ENCODE data around the gene ANKRD11. TPM values are rescaled to one million over a fixed set of nuclear protein-coding genes. Genes with fewer than 3 reads are reported as not detected.
A peak's percentile ranks its signal among the peaks of the same experiment; 100 is the strongest.
"Not testable (repeated sequence)": the region's sequence is repeated elsewhere in the genome, so short reads cannot be mapped to it uniquely, and the experiment has no call there.

Gene ANKRD11
- total and polyA plus RNA-seq, 8 donors, result 43.9 to 74.0 (median 46.2) TPM

DNA sequence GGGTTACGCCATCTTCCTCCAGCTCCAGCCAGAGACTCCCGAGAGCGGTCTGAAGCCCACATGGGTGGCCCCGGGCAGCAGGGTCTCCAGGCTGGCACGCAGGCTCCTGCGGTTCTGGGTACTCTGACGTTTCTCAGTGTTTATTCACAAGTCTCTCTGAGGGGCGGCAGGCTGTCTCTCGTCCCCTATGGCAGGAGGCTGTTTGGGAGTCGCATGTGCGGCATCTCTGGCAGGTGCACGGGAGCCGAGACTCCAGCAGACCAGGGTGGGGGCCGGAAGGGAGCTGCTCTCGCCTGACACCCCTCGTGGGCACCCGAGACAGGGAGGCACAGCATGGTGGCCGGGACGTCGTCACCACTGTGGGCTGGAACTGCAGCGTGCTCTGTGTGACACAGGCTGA, 224.7 kb downstream of the ANKRD11 start:
- Histone ChIP-seq H3K4me1 (no peaks in the 10 kb centered on the region), H3K9me3 (no peaks in the 10 kb centered on the region), H3K4me3 (no peak overlapping the region), H3K36me3 (peaks cover 3 to 26% (median 8%) of the 10 kb centered on the region in 3 donors), H3K27ac (no peak overlapping the region), H3K27me3 (no peaks in the 10 kb centered on the region)
- 92 to 95% methylated on average over 21 of the region's 21 CpGs for WGBS, 2 donors
- intact Hi-C loops (cut with DNase I), result no loop called here
- ATAC-seq (no peak), FAIRE-seq (no peak), DNase-seq (peak in 1 of 6 donors; percentile 45)
- no peak for TF ChIP-seq CTCF (IDR thresholded peaks at IDR 0.05)

DNA sequence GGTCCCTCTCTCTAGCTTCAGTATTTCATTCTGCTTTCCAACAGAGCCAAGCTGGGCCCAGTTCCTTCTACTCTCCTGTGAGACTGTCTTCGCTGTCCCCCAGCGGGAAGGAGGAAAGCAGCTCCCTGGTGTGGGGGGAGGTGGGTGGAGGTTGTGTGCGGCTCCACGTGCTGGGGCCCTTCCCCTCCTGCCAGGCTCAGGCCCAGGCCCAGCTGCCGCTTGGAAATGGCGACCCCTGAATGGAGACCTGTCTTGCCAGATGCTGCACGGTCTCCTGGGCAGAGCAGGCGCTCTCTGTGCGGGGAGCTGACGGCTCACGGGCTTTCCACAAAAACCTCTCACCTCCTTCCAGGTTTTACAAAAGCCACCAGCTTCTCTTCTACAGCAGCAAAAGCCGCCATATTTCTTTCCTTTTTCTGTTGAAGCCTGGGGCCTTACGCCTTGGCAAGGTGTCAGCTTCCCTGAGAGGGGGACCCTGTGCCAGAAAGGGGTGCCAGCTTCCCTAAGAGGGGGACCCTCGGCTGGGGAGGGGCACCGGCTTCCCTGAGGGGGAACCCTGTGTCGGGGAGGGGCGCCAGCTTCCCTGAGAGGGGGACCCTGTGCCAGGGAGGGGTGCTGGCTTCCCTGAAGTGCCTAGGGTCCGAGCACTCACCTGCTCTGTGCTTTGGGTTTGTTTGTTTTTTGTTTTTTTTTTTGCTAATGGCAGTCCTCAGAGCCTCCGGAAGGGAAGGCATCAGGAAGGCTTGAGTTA, 225.4 kb downstream of the ANKRD11 start:
- WGBS, 2 donors, result 92 to 93% methylated on average over 19 of the region's 19 CpGs
- Histone ChIP-seq H3K4me3 (no peak overlapping the region), H3K27ac (no peak overlapping the region), H3K27me3 (no peaks in the 10 kb centered on the region), H3K4me1 (no peaks in the 10 kb centered on the region), H3K36me3 (peaks cover 0 to 19% (median 2%) of the 10 kb centered on the region in 3 donors), H3K9me3 (no peaks in the 10 kb centered on the region)
- no peak for FAIRE-seq
- peak in 1 of 6 donors; percentile 51 for DNase-seq
- no peak for TF ChIP-seq CTCF (IDR thresholded peaks at IDR 0.05)
- intact Hi-C loops (cut with DNase I), result no loop called here
- no peak for ATAC-seq

DNA sequence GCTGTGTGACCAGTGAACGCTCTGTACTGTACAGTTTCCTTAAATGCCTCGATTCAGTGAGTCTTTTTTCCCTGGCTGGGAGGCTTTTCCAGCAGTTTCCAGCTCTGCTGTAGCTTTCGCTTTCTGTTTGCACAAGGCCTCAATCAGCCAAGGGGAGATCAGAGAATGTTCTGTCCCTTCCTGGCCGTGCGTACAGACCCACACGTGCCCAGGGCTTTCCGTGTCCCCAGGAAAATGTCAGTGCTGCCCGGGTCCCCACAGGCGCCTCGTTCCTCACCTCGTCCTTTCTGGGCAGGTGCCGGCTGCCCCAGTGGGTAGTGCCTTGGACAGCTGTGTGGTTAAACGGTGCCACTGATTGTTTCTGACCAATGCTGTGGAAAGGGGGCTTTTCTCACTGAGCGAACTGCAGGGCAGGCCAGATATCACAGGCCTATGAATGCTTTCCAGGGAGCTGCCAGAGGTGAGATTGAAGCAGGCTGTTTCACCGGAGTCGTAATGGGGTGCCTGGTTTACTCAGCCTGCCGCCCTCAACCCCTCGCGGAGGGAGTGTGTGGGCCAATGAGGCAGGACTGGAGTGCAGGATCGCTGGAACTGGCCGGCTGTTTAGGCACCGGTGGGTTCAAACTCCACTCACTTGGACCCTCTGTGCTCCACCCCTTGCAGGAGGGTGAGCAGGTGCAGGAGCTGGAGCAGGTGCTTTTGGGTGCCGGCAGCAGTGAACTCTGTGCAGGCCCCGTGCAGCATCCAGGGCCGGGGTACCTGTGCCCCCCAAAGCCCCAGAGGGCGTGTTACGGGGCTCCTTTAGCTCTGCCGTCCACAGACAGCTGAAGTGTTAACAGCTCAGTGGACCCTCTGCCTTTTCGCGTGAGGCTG, 228.4 kb downstream of the ANKRD11 start:
- no peaks in the 10 kb centered on the region for H3K4me1 ChIP-seq
- FAIRE-seq (no peak), ATAC-seq (peak in 3 of 4 donors; percentile 42 to 54 (median 45)), DNase-seq (no peak)
- TF ChIP-seq CTCF (IDR thresholded peaks at IDR 0.05), result no peak
- WGBS, 2 donors, result 83 to 84% methylated on average over 30 of the region's 30 CpGs
- H3K27ac ChIP-seq, result no peak overlapping the region
- H3K4me3 ChIP-seq, result no peak overlapping the region
- peaks cover 0 to 2% (median 0%) of the 10 kb centered on the region in 3 donors for H3K36me3 ChIP-seq
- H3K27me3 ChIP-seq, result no peaks in the 10 kb centered on the region
- intact Hi-C loops (cut with DNase I), result no loop called here
- H3K9me3 ChIP-seq, result no peaks in the 10 kb centered on the region

DNA sequence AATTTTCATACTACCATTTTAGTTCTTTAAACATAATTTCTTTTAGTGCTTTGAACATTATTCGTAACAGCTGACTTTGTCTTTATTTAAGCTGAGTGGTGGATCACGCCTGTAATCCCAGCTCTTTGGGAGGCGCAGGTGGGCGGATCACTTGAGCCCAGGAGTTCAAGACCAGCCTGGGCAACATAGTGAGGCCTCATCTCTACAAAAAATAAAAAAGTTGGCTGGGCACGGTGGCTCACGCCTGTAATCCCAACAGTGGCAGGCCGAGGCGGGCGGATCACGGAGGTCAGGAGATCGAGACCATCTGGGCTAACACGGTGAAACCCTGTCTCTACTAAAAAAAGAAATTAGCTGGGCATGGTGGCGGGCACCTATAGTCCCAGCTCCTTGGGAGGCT, 230.5 kb downstream of the ANKRD11 start:
- FAIRE-seq; H3K27me3 ChIP-seq; ATAC-seq; DNase-seq; H3K4me3 ChIP-seq; H3K27ac ChIP-seq; H3K9me3 ChIP-seq; H3K4me1 ChIP-seq; H3K36me3 ChIP-seq; intact Hi-C loops (cut with DNase I): not testable (repeated sequence)
- 95% methylated on average over 13 of the region's 13 CpGs for WGBS, 2 donors

DNA sequence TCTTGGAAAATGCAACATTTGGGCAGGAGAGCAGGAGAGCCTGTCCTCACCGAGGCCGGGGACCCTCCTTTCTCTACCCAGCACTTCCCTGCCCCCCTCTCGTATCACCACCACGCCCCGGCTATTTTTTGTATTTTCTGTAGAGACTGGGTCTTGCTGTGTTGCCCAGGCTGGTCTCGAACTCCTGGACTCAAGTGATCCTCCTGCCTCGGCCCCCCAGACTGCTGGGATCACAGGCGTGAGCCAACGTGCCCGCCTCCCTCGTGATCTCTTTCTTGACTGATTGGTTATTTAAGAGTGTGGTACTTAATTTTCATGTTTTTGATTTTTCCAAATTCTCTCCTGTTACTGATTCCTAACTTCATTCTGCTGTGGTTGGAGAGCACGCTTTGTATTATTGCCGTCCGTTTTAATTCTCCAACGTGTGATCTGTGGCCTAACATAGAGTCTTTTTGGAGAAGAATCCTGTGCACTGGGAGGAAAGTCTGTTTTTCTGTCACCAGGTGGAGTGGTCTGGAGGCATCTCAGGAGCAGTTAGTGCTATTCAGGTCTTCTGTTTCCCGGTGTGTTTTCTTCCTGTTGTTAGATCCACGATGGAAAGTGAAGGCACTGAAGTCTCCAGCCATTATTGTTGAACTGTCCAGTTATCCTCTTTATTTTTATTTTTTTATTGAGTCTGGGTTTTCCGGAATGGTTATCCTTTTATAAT, 232.4 kb downstream of the ANKRD11 start:
- DNase-seq (no peak), ATAC-seq (no peak), FAIRE-seq (no peak)
- Histone ChIP-seq H3K27me3 (no peaks in the 10 kb centered on the region), H3K9me3 (no peaks in the 10 kb centered on the region), H3K4me1 (no peaks in the 10 kb centered on the region), H3K4me3 (peak overlapping the region in 1 of 4 donors; percentile 24), H3K27ac (no peak overlapping the region), H3K36me3 (no peaks in the 10 kb centered on the region)
- WGBS, 2 donors, result 71 to 74% methylated on average over 18 of the region's 18 CpGs
- TF ChIP-seq CTCF (IDR thresholded peaks at IDR 0.05), result no peak
- intact Hi-C loops (cut with DNase I), result no loop called here

All from pancreas (tissue), 10 donors.